Sigmoid colon (tissue), 7 donors: ENCODE results near the gene RUNX2. TPM values are rescaled to one million over a fixed set of nuclear protein-coding genes. Genes with fewer than 3 reads are reported as not detected.

ENCODE experiments used
- DNase-seq: peaks from one replicate; pipeline ENCODE4 v3.0.0-alpha.2; 2019
- H3K27ac ChIP-seq, 4 donors: fragments of 200-600 bp; sonication (generic); one replicate each; pipeline ENCODE4 v1.5.1; 2016 to 2019; ENCODE audit warnings: mild to moderate bottlenecking in 1 of 4
- H3K27me3 ChIP-seq, 3 donors: fragments of 200-600 bp; sonication (generic); one replicate each; pipeline ENCODE4 v1.5.1; 2019; ENCODE audit warnings: mild to moderate bottlenecking in 1 of 3
- H3K36me3 ChIP-seq, 4 donors: fragments of 200-600 bp; sonication (generic); one replicate each; pipeline ENCODE4 v1.5.1; 2016 to 2019
- H3K4me1 ChIP-seq, 4 donors: fragments of 200-600 bp; sonication (generic); one replicate each; pipeline ENCODE4 v1.5.1; 2017 to 2019
- H3K4me3 ChIP-seq, 4 donors: fragments of 200-600 bp; sonication (generic); one replicate each; pipeline ENCODE4 v1.5.1; 2017 to 2019; ENCODE audit warnings: mild to moderate bottlenecking in 2 of 4, moderate library complexity in 1 of 4
- H3K9me3 ChIP-seq, 4 donors: fragments of 200-600 bp in 3 of 4; sonication (generic) in 3 of 4; one replicate each; pipeline versions ENCODE4 v1.5.1 to v1.6.1; 2013 to 2019
- CTCF ChIP-seq, 4 experiments: fragments of 450-650 bp in 3 of 4; fragments of 200-600 bp in 1 of 4; IDR thresholded peaks; one replicate each; pipeline ENCODE4 v1.5.1; 2016 to 2019; ENCODE audit warnings: antibody characterized with exemption in 4 of 4, mild to moderate bottlenecking in 3 of 4, moderate library complexity in 2 of 4
- EP300 ChIP-seq, 4 donors: sonication (generic); formaldehyde crosslinking; IDR thresholded peaks; one replicate each; pipeline ENCODE4 v1.6.1; 2017; ENCODE audit warnings: antibody characterized with exemption in 4 of 4
- POLR2A ChIP-seq, 2 donors: fragments of 450-650 bp; IDR thresholded peaks; one replicate each; pipeline ENCODE4 v1.6.1; 2016; ENCODE audit warnings: antibody characterized with exemption in 2 of 2, mild to moderate bottlenecking in 2 of 2, moderate library complexity in 2 of 2
- POLR2AphosphoS5 ChIP-seq, 4 donors: sonication (generic); formaldehyde crosslinking; IDR thresholded peaks; one replicate each; pipeline ENCODE4 v1.6.1; 2017; ENCODE audit warnings: antibody characterized with exemption in 4 of 4
- WGBS, 2 donors: extraction: QIAGEN DNeasy Blood & Tissue Kit; methylation state at CpG; one replicate each; pipeline ENCODE4 v1.1.7; 2013; 5-methylcytosine and 5-hydroxymethylcytosine counted together
- intact Hi-C: fragments of 100-400 bp; cut with DNase I; formaldehyde crosslinking; loops from one replicate; pipeline ENCODE4 v1.15.1; 2023
- polyA plus RNA-seq, 3 donors: library from polyadenylated mRNA; stranded (reverse); fragments of 200-250 nt; gene quantifications; one replicate each; pipeline ENCODE4 v1.2.3, GENCODE V29; 2013
- total RNA-seq, 4 donors: library from RNA; depleted of rRNA; stranded (reverse); fragments of >200 nt; gene quantifications; one replicate each; pipeline ENCODE4 v1.1.0, GENCODE V29; 2016
- donor health status: healthy with polysubstance abuse.
- donor health status: Bipolar disorder and iron deficiency.
- donor health status: healthy.

Gene RUNX2
- total and polyA plus RNA-seq, 7 donors = 0.92 to 4.7 (median 2.9) TPM

GRCh38 chr6:45633272-45633908 lies 305.3 kb downstream of the RUNX2 start:
- peaks cover 0 to 15% (median 15%) of the 10 kb centered on the region in 4 donors for H3K4me1 ChIP-seq
- 86 to 87% methylated on average over 6 of the region's 6 CpGs for WGBS, 2 donors
- TF ChIP-seq POLR2A (IDR thresholded peaks at IDR 0.05) (no peak), CTCF (IDR thresholded peaks at IDR 0.05) (no peak), POLR2AphosphoS5 (IDR thresholded peaks at IDR 0.05) (no peak), EP300 (IDR thresholded peaks at IDR 0.05) (no peak)

GRCh38 chr6:45634231-45634630 lies 306.1 kb downstream of the RUNX2 start:
- no peak overlapping the region for H3K27ac ChIP-seq
- WGBS, 2 donors = 89 to 90% methylated on average over 4 of the region's 4 CpGs
- intact Hi-C loops = no loop called here
- H3K27me3 ChIP-seq = no peaks in the 10 kb centered on the region
- no peak for TF ChIP-seq EP300 (IDR thresholded peaks at IDR 0.05)
- TF ChIP-seq CTCF (IDR thresholded peaks at IDR 0.05) = no peak
- no peak for TF ChIP-seq POLR2A (IDR thresholded peaks at IDR 0.05)
- TF ChIP-seq POLR2AphosphoS5 (IDR thresholded peaks at IDR 0.05) = no peak
- no peaks in the 10 kb centered on the region for H3K36me3 ChIP-seq
- H3K9me3 ChIP-seq = no peaks in the 10 kb centered on the region
- no peak for DNase-seq
- H3K4me3 ChIP-seq = no peak overlapping the region
- H3K4me1 ChIP-seq = peaks cover 0 to 23% (median 20%) of the 10 kb centered on the region in 4 donors

More at GRCh38 chr6:45633272-45633908, 305.3 kb downstream of the RUNX2 start:
- no peaks in the 10 kb centered on the region for H3K9me3 ChIP-seq
- intact Hi-C loops = no loop called here
- H3K27me3 ChIP-seq = no peaks in the 10 kb centered on the region
- H3K4me3 ChIP-seq = no peak overlapping the region
- no peaks in the 10 kb centered on the region for H3K36me3 ChIP-seq
- H3K27ac ChIP-seq = no peak overlapping the region
- DNase-seq = no peak

GRCh38 chr6:45635284-45635867 lies 307.2 kb downstream of the RUNX2 start:
- H3K4me3 ChIP-seq = no peak overlapping the region
- no peaks in the 10 kb centered on the region for H3K27me3 ChIP-seq
- DNase-seq = no peak
- H3K36me3 ChIP-seq = no peaks in the 10 kb centered on the region
- TF ChIP-seq POLR2A (IDR thresholded peaks at IDR 0.05) = no peak
- TF ChIP-seq POLR2AphosphoS5 (IDR thresholded peaks at IDR 0.05) = no peak
- TF ChIP-seq CTCF (IDR thresholded peaks at IDR 0.05) = no peak
- TF ChIP-seq EP300 (IDR thresholded peaks at IDR 0.05) = no peak
- H3K9me3 ChIP-seq = no peaks in the 10 kb centered on the region
- peaks cover 0 to 35% (median 29%) of the 10 kb centered on the region in 4 donors for H3K4me1 ChIP-seq
- WGBS, 2 donors = 49 to 71% methylated on average over 8 of the region's 8 CpGs
- intact Hi-C loops = loop anchor here (5.0 kb wide), 1 partner anchor 213 kb away; no protein-coding TSS in a partner anchor
- H3K27ac ChIP-seq = no peak overlapping the region

- Histone ChIP-seq H3K27me3 (no peaks in the 10 kb centered on the region), H3K4me3 (no peak overlapping the region), H3K9me3 (no peaks in the 10 kb centered on the region), H3K36me3 (no peaks in the 10 kb centered on the region), H3K27ac (peak overlapping the region in 3 of 4 donors; percentile 80 to 83 (median 82)), H3K4me1 (peaks cover 0 to 36% (median 33%) of the 10 kb centered on the region in 4 donors)
- DNase-seq = no peak
- intact Hi-C loops = loop anchor here (1.0 to 5.0 kb wide), 2 partner anchors 46 to 215 kb away; no protein-coding TSS in a partner anchor
- TF ChIP-seq CTCF (IDR thresholded peaks at IDR 0.05) (no peak), POLR2AphosphoS5 (IDR thresholded peaks at IDR 0.05) (no peak), POLR2A (IDR thresholded peaks at IDR 0.05) (no peak), EP300 (IDR thresholded peaks at IDR 0.05) (no peak)
- WGBS, 2 donors = 85 to 88% methylated on average over 3 of the region's 3 CpGs
These were observed 308.9 kb downstream of the RUNX2 start for GRCh38 chr6:45637056-45637455.
